Heart left ventricle (tissue), 13 donors: ENCODE measurements around the gene SP6.

Source experiments
- CTCF ChIP-seq, 12 donors: fragments of 200-600 bp; sonication (generic) in 4 of 12; IDR thresholded peaks; one replicate each; pipeline versions ENCODE4 v1.5.0 to v1.8.0; 2018 to 2022; ENCODE audit warnings: antibody characterized with exemption in 12 of 12, mild to moderate bottlenecking in 5 of 12
- POLR2A ChIP-seq, 2 donors: fragments of 450-650 bp; IDR thresholded peaks; one replicate each; pipeline ENCODE4 v1.6.1; 2017; ENCODE audit warnings: antibody characterized with exemption in 2 of 2, mild to moderate bottlenecking in 2 of 2, moderate library complexity in 2 of 2
- donor health status: ischemic (EF 13 %, LVEDD 7.1; RV severe dilation, severe dysfunction).
- donor health status: DM: no; HTN: yes; CAD: no.
- donor health status: DM: no; HTN: no; CAD: no.
- donor health status: ischemic (EF 25% LVEDD 6.9; RV normal size, moderate dysfunction).
- donor health status: ischemic (EF 25% LVEDD 5.7; RV mildly dilated, moderate dysfunction).
- donor health status: ischemic (EF 35%, LVEDD 5.7; RV mildly dilated, moderate dysfunction).
- donor health status: nonischemic (EF 11% LVEDD 7.7; RV severe dilation, severe dysfunction).
- donor health status: DM: yes; HTN: yes; CAD: no.
- donor health status: PGD.
- donor health status: ischemic (EF 29% LVEDD 5.4; RV normal size, mild dysfunction).
- donor health status: nonischemic (EF 23%, LVEDD 6.1; RV moderate dilation, normal function).

GRCh38 chr17:47845716-47846075 is 5.3 kb downstream of the SP6 start:
- TF ChIP-seq CTCF (IDR thresholded peaks at IDR 0.05) (no peak), POLR2A (IDR thresholded peaks at IDR 0.05) (no peak)
